Measurements from ENCODE around the gene CELSR3.

The CELSR3 gene

DNA sequence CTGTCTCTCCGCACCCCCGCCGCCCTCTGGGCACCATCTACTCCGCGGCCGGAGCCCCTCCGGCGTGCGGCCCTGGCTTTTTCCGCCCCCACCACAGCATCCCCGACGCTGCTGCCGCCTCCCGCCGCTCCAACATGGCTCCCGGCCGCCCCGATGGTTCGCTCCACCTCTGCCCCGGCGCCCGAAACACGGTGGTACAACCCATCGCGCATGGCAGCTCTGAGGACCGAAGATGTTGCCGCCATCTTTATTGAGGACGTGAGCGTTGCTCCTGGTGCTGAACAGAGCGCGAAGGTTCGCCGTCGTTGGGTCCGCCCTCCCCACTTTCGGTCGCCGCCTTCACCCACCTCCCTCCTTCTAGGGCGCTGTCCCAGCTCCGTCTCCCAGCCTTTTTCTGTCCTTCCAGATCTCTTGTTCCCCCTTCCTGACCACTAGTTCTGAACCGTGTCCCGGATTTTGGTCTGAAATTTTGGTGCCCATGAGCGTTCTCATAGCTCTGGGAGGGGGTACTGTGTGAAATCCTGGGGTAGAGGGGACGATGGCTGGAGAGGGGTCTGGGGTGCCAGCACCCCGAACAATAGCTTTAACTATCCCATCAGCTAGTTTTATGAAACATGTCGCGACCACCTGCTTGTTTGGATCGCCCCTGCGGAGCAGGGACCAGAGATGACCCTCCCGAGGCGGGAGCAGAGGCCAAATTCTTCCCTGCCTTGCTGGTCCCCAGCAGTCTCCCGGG lies at the start of gene CELSR3:
Gene CELSR3, minus strand, starts transcription at position 134 of the 736 bp plus-strand sequence. CDS start 252 bp downstream, outside the sequence.
- FAIRE-seq (no peak), DNase-seq (ENCODE audit: low spot score) (peak; percentile 4)

DNA sequence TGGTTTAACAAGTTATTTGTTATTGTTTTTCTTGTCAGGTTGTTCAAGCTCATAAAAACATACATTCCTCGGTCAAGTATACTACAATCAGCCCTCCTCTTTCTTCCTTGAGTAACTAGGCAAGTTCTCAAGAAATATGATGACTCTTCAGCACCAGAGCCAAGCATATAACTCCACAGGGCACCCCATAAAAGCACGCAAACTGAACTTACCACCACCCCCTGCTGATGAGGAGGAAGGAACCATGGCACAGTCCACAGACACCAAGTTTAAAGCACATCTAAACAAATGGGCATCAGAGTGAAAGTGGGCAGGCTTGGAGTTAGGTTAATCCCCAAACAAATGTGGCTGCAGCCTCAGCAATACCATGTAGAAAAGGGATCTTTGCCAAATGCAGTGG lies 49.0 kb upstream of the CELSR3 start:
- FAIRE-seq, result no peak
- no peak for DNase-seq (ENCODE audit: low spot score)

GRCh38 chr3:48709051-48709461 lies 46.4 kb upstream of the CELSR3 start:
- FAIRE-seq (peak; percentile 82), DNase-seq (ENCODE audit: low spot score) (peak; percentile 60)

- FAIRE-seq (no peak), DNase-seq (ENCODE audit: low spot score) (no peak)
Measured at GRCh38 chr3:48708481-48708889, 45.8 kb upstream of the CELSR3 start.

- no peak for DNase-seq (ENCODE audit: low spot score)
- FAIRE-seq, result no peak
Measured at GRCh38 chr3:48707157-48707556, 44.5 kb upstream of the CELSR3 start.

DNA sequence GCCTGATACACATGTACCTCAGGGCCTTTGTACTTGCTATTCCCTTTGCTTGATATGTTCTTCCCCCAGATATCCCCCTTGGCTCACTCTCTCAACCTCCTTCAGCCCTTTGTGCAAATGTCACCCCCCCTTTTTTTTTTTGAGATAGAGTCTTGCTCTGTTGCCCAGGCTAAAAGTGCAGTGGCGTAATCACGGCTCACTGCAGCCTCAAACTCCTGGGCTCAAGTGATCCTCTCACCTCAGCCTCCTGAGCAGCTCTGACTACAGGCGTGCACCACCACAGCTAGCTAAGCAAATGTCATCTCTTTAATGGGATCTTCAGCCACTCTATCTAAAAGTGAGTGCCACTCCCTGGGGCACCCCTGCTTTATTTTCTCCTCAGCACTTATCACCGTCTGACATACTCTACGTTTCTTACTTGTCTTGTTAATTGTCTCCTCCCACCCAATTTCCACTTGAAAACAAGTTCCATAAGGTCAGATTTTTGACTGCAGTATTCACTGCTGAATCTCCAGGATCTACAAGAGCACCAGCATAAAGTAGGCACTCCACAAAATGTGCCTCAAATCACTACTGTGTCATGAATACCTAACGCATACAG lies 39.7 kb upstream of the CELSR3 start:
- DNase-seq (ENCODE audit: low spot score) (no peak), FAIRE-seq (no peak)

DNA sequence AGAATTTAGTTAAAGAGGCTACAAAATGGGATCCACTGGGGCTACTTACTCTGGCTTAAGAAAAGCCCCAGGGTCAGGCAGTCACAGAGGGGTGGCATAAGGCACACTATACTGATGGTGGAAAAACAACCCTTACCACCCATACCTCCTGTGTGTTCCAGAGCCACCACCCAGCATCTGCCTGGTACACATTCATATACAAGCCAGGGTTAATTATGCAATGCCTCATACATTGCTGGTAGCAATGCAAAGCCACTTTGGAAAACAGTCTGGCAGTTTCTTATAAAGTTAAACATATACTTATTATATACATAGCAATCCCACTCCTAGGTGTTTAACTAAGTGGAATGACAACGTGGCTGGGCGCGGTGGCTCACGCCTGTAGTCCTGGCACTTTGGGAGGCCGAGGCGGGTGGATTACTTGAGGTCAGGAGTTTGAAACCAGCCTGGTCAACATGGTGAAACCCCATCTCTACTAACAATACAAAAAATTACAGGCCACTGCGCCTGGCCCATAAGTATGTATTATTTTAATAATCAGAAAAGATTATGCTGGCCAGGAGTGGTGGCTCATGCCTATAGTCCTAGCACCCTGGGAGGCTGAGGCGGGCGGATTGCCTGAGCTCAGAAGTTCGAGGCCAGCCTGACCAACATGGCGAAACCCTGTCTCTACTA lies 38.2 kb upstream of the CELSR3 start:
- no peak for DNase-seq (ENCODE audit: low spot score)
- no peak for FAIRE-seq

DNA sequence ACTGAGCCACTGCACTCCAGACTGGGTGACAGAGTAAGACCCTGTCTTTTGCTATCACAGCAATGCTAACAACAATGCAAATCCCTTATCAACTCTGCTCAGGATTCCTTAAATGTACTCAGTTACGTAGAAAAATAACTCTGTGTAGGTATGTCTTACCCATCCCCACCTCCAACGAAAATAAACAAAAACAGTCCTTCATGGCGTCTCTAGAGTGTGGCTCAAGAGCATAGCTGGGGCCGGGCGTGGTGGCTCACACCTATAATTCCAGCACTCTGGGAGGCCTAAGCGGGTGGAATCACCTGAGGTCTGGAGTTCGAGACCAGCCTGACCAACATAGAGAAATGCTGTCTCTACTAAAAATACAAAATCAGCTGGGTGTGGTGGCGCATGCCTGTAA lies 36.2 kb upstream of the CELSR3 start:
- DNase-seq (ENCODE audit: low spot score) (no peak), FAIRE-seq (no peak)

- FAIRE-seq (no peak), DNase-seq (ENCODE audit: low spot score) (no peak)
Measured at GRCh38 chr3:48697952-48698351, 35.3 kb upstream of the CELSR3 start.

DNA sequence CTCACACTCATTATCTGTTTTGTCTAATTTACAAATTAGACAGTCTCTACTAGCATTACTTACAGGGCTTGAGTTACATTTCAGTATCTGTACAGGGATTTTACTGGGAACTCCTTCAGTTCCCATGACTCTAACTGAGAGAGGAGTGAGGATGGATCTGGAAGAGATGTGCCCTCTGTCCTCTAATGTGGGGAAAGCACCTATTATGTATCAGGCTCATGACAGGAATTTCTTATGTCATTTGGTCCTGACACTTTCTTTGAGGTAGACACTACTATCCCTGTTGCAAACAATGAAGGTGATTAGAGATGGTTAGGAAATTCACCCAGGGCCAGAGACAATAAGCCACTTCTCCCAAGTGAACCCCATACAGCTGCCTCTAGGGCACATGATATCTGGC lies 33.9 kb upstream of the CELSR3 start:
- no peak for DNase-seq (ENCODE audit: low spot score)
- FAIRE-seq, result no peak

GRCh38 chr3:48696156-48696555 lies 33.5 kb upstream of the CELSR3 start:
- FAIRE-seq, result no peak
- no peak for DNase-seq (ENCODE audit: low spot score)

GRCh38 chr3:48695393-48695753 lies 32.7 kb upstream of the CELSR3 start:
- FAIRE-seq (no peak), DNase-seq (ENCODE audit: low spot score) (no peak)

- DNase-seq (ENCODE audit: low spot score) (peak; percentile 40), FAIRE-seq (no peak)
Measured at GRCh38 chr3:48694610-48695392, 32.1 kb upstream of the CELSR3 start.

GRCh38 chr3:48693826-48694225 lies 31.1 kb upstream of the CELSR3 start:
- FAIRE-seq (no peak), DNase-seq (ENCODE audit: low spot score) (no peak)

DNA sequence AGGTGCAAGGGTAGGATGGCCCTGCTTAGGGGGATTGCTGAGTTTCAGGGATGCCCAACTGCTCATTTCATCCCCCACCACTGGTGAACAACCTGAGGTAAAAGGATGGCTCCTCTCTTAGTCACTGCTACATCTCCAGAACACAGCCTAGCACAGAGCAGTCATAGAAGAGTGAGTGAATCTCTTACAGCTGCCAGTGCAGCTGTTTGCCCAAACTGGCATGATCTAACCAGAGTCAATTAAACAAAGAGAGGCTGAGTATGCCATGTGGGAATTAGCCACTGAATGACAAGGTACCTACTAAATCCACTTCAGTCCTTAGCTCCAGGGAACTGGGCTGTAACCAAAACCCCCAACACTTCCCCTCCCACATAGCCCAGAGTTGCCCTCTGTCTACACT lies 29.9 kb upstream of the CELSR3 start:
- FAIRE-seq (no peak), DNase-seq (ENCODE audit: low spot score) (no peak)

- DNase-seq (ENCODE audit: low spot score), result no peak
- FAIRE-seq, result no peak
Measured at GRCh38 chr3:48690846-48691458, 28.3 kb upstream of the CELSR3 start.

DNA sequence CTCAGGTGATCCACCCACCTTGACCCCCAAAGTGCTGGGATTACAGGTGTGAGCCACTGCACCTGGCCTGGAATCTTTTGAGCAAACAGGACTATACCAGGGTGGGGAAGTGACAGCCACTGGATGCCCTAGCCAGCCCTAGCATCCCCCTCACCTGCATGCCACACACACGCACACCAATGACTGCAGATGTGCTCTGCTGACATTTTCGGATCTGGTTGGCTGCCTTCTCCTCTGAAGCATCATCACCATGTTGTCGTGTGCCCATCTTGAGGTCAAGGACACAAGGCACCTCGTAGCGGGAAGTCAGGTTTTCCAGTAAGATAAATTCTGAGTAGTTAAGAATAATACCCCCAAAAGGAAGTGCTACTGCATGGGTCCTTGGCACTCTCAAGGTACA lies 26.7 kb upstream of the CELSR3 start:
- FAIRE-seq, result no peak
- DNase-seq (ENCODE audit: low spot score), result no peak

- FAIRE-seq, result no peak
- DNase-seq (ENCODE audit: low spot score), result no peak
Measured at GRCh38 chr3:48688737-48689075, 26.0 kb upstream of the CELSR3 start.

- FAIRE-seq (no peak), DNase-seq (ENCODE audit: low spot score) (no peak)
Measured at GRCh38 chr3:48688032-48688736, 25.5 kb upstream of the CELSR3 start.

- no peak for DNase-seq (ENCODE audit: low spot score)
- no peak for FAIRE-seq
Measured at GRCh38 chr3:48687220-48687678, 24.6 kb upstream of the CELSR3 start.
